ENCODE measurements around the gene PIK3C2G.

GRCh38 chr12:18428416-18428815 lies 167.1 kb downstream of the PIK3C2G start:
- no peak for TF ChIP-seq CTCF (IDR thresholded peaks at IDR 0.05; ENCODE audit: low read depth, low read length, poor library complexity, severe bottlenecking)
- TF ChIP-seq EZH2phosphoT487 (IDR thresholded peaks at IDR 0.05; ENCODE audit: borderline replicate concordance, low read length): no peak
